Measurements from ENCODE around the gene REEP6. TPM values are rescaled to one million over a fixed set of nuclear protein-coding genes. Genes with fewer than 3 reads are reported as not detected.

REEP6 gene
- total RNA-seq, 4 donors from 2014 or later = 0.76 to 3.0 (median 0.77) TPM; not detected in 1

- peak; percentile 92 to 94 for DNase-seq
- peak in 1 of 4 experiments; percentile 19 for TF ChIP-seq CTCF (IDR thresholded peaks at IDR 0.05)
- TF ChIP-seq POLR2A (IDR thresholded peaks at IDR 0.05) = peak; percentile 50 to 72
- Histone ChIP-seq H3K4me1 (peaks cover 0 to 10% of the 10 kb centered on the region in 2 donors), H3K9me3 (no peaks in the 10 kb centered on the region), H3K27ac (peak within 1 kb of the TSS; percentile 42 to 60), H3K27me3 (no peaks in the 10 kb centered on the region), H3K36me3 (no peaks in the 10 kb centered on the region), H3K4me3 (peak within 1 kb of the TSS; percentile 67 to 84)
- intact Hi-C loops (cut with DNase I; ENCODE audit: low total_unique reads) = no loop called here
Observed at GRCh38 chr19:1478934-1479707, 11.9 kb upstream of the REEP6 start, which contains the start of gene C19orf25. C19orf25 (minus strand) TSS chr19:1479215; CDS start chr19:1478903, 312 bp downstream.

- no peak overlapping the region for H3K4me3 ChIP-seq
- H3K36me3 ChIP-seq = no peaks in the 10 kb centered on the region
- H3K27ac ChIP-seq = no peak overlapping the region
- no peak for DNase-seq
- no peaks in the 10 kb centered on the region for H3K9me3 ChIP-seq
- TF ChIP-seq CTCF (IDR thresholded peaks at IDR 0.05) = no peak
- no peak for TF ChIP-seq POLR2A (IDR thresholded peaks at IDR 0.05)
- intact Hi-C loops (cut with DNase I; ENCODE audit: low total_unique reads) = no loop called here
- H3K4me1 ChIP-seq = peaks cover 0 to 10% of the 10 kb centered on the region in 2 donors
- H3K27me3 ChIP-seq = no peaks in the 10 kb centered on the region
Observed at GRCh38 chr19:1481224-1481892, 9.6 kb upstream of the REEP6 start.

- TF ChIP-seq POLR2A (IDR thresholded peaks at IDR 0.05) = no peak
- TF ChIP-seq CTCF (IDR thresholded peaks at IDR 0.05) = no peak
- DNase-seq = no peak
- Histone ChIP-seq H3K4me3 (no peak overlapping the region), H3K4me1 (peaks cover 0 to 10% of the 10 kb centered on the region in 2 donors), H3K36me3 (no peaks in the 10 kb centered on the region), H3K27ac (no peak overlapping the region), H3K9me3 (no peaks in the 10 kb centered on the region), H3K27me3 (no peaks in the 10 kb centered on the region)
- intact Hi-C loops (cut with DNase I; ENCODE audit: low total_unique reads) = no loop called here
Observed at GRCh38 chr19:1481893-1482360, 9.1 kb upstream of the REEP6 start.

- intact Hi-C loops (cut with DNase I; ENCODE audit: low total_unique reads) = no loop called here
- Histone ChIP-seq H3K27ac (no peak overlapping the region), H3K4me1 (peaks cover 0 to 10% of the 10 kb centered on the region in 2 donors), H3K4me3 (no peak overlapping the region), H3K27me3 (no peaks in the 10 kb centered on the region), H3K36me3 (no peaks in the 10 kb centered on the region), H3K9me3 (no peaks in the 10 kb centered on the region)
- DNase-seq = no peak
- TF ChIP-seq CTCF (IDR thresholded peaks at IDR 0.05) (no peak), POLR2A (IDR thresholded peaks at IDR 0.05) (no peak)
Observed at GRCh38 chr19:1482361-1483130, 8.4 kb upstream of the REEP6 start.

Data from uterus (tissue), 4 donors.